B cell (primary cell): ENCODE measurements around the gene HTT-AS. TPM values are rescaled to one million over a fixed set of nuclear protein-coding genes. Genes with fewer than 3 reads are reported as not detected.

Experiments used
- ATAC-seq: fragments of 200-7000 bp; cut with Tn5 transposase; one replicate; pipeline ENCODE4 v1.10.0; 2021; ENCODE audit warnings: low read depth, mild to moderate bottlenecking, moderate number of reproducible peaks, moderate library complexity
- CTCF ChIA-PET: fragments of 350-600 bp; sonication (Branson Sonifier 250); formaldehyde crosslinking; loops from one replicate; lab custom pipeline; 2021; ENCODE audit warnings: antibody characterized with exemption, inconsistent platforms; lab: Charles Lee
- POLR2A ChIA-PET: fragments of 350-600 bp; sonication (Branson Sonifier 250); formaldehyde crosslinking; loops from one replicate; lab custom pipeline; 2021; ENCODE audit warnings: antibody characterized with exemption; lab: Charles Lee
- DNase-seq: peaks from one replicate; pipeline ENCODE4 v3.0.0; 2013
- H2AFZ ChIP-seq: 2 replicates; pipeline ENCODE4 v1.6.1; 2012; ENCODE audit warnings: mild to moderate bottlenecking, low read depth, low read length; ENCODE audit not compliant: insufficient read depth, poor library complexity, severe bottlenecking
- H3K27ac ChIP-seq, 2 donors: 1 replicate in 1 of 2; 2 replicates in 1 of 2; pipeline ENCODE4 v1.5.1; 2012 to 2013; ENCODE audit warnings: low read length in 2 of 2, mild to moderate bottlenecking in 2 of 2, moderate library complexity in 1 of 2
- H3K27me3 ChIP-seq, 4 experiments: fragments of 200-600 bp in 1 of 4; sonication (generic) in 1 of 4; replicated peaks in 1 of 4; 1 replicate in 2 of 4; 2 replicates in 2 of 4; pipeline versions ENCODE4 v1.6.1 to v1.7.0; 2013 to 2016; ENCODE audit warnings: low read length in 3 of 4, mild to moderate bottlenecking in 2 of 4, mixed read lengths in 1 of 4, moderate library complexity in 1 of 4; ENCODE audit not compliant: insufficient read depth in 4 of 4, control insufficient read depth in 3 of 4; ENCODE audit errors: control extremely low read depth in 1 of 4
- H3K36me3 ChIP-seq, 2 experiments: replicated peaks in 1 of 2; 1 replicate in 1 of 2; 2 replicates in 1 of 2; pipeline versions ENCODE4 v1.6.1 to v1.7.1; 2013; ENCODE audit warnings: low read length in 1 of 2; ENCODE audit not compliant: insufficient read depth in 2 of 2, control insufficient read depth in 1 of 2; ENCODE audit errors: control extremely low read depth in 1 of 2, extremely low read depth in 1 of 2
- H3K4me1 ChIP-seq, 2 donors: fragments of 200-600 bp in 1 of 2; sonication (generic) in 1 of 2; 1 replicate in 1 of 2; 2 replicates in 1 of 2; pipeline versions ENCODE4 v1.5.1 to v1.6.1; 2013 to 2017; ENCODE audit warnings: low read length in 2 of 2; ENCODE audit not compliant: control insufficient read depth in 2 of 2, insufficient read depth in 2 of 2
- H3K4me2 ChIP-seq: replicated peaks from 2 replicates; pipeline ENCODE3; 2012; ENCODE audit warnings: mild to moderate bottlenecking, low read depth, low read length; ENCODE audit not compliant: poor library complexity, severe bottlenecking
- H3K4me3 ChIP-seq, 5 experiments: fragments of 200-600 bp in 1 of 5; sonication (generic) in 1 of 5; 1 replicate in 3 of 5; 2 replicates in 2 of 5; pipeline versions ENCODE4 v1.5.1 to v1.7.0; 2011 to 2016; ENCODE audit warnings: low read length in 4 of 5, mild to moderate bottlenecking in 4 of 5, low read depth in 2 of 5, control low read depth in 1 of 5, moderate library complexity in 1 of 5; ENCODE audit not compliant: insufficient read depth in 1 of 5; ENCODE audit errors: control extremely low read depth in 1 of 5, extremely low read depth in 1 of 5
- H3K79me2 ChIP-seq: fragments of 200-600 bp; sonication (generic); one replicate; pipeline ENCODE4 v1.6.0; 2016; ENCODE audit warnings: low read length; ENCODE audit not compliant: control insufficient read depth, insufficient read depth
- H3K9ac ChIP-seq: fragments of 200-600 bp; sonication (generic); 2 replicates; pipeline ENCODE4 v1.6.1; 2017; ENCODE audit warnings: mild to moderate bottlenecking, low read length, moderate library complexity
- H3K9me3 ChIP-seq, 3 donors: one replicate each; pipeline versions ENCODE4 v1.6.1 to v1.7.1; 2013; ENCODE audit warnings: low read length in 2 of 3; ENCODE audit not compliant: control insufficient read depth in 2 of 3, insufficient read depth in 1 of 3; ENCODE audit errors: control extremely low read depth in 1 of 3
- H4K20me1 ChIP-seq: 2 replicates; pipeline ENCODE4 v1.6.0; 2012; ENCODE audit warnings: mild to moderate bottlenecking, low read length; ENCODE audit not compliant: insufficient read depth, control insufficient read depth, poor library complexity, severe bottlenecking
- H3K27ac Mint-ChIP-seq: one replicate; pipeline ENCODE4 v1.8.0; 2021; ENCODE audit warnings: mixed read lengths
- H3K27me3 Mint-ChIP-seq: one replicate; pipeline ENCODE4 v1.8.0; 2021; ENCODE audit warnings: mixed read lengths
- H3K4me1 Mint-ChIP-seq: one replicate; pipeline ENCODE4 v1.8.0; 2021; ENCODE audit warnings: mixed read lengths
- H3K4me3 Mint-ChIP-seq: one replicate; pipeline ENCODE4 v1.8.0; 2021; ENCODE audit warnings: mixed read lengths
- H3K9me3 Mint-ChIP-seq: one replicate; pipeline ENCODE4 v1.8.0; 2022; ENCODE audit warnings: mixed read lengths; ENCODE audit not compliant: insufficient read depth
- CTCF ChIP-seq: fragments of 200-600 bp; IDR thresholded peaks from one replicate; pipeline ENCODE4 v1.8.0; 2022; ENCODE audit warnings: antibody characterized with exemption, mild to moderate bottlenecking
- EZH2 ChIP-seq: IDR thresholded peaks from 2 replicates; pipeline ENCODE4 v1.6.1; 2012; ENCODE audit warnings: borderline replicate concordance, low read depth, mild to moderate bottlenecking, moderate library complexity, low read length; ENCODE audit not compliant: insufficient read depth, poor library complexity, severe bottlenecking
- WGBS: methylation state at CpG from one replicate; pipeline ENCODE4 v1.1.5; 2013; ENCODE audit warnings: missing lambda C conversion rate; ENCODE audit not compliant: insufficient coverage; 5-methylcytosine and 5-hydroxymethylcytosine counted together
- intact Hi-C: fragments of 100-400 bp; cut with micrococcal nuclease; formaldehyde crosslinking; loops from one replicate; pipeline ENCODE4 v1.10.0; 2022
- polyA plus RNA-seq: library from polyadenylated mRNA; depleted of rRNA; stranded (reverse); fragments of >200 nt; gene quantifications from 2 replicates; pipeline ENCODE4 v1.2.3, GENCODE V29; 2012
- total RNA-seq, 2 donors: library from RNA; stranded (reverse); fragments of 120-200 nt in 1 of 2; gene quantifications; 1 replicate in 1 of 2; 2 replicates in 1 of 2; pipeline versions ENCODE4 v1.2.3 to v1.2.4, GENCODE V29; 2013 to 2022

HTT-AS gene
- total and polyA plus RNA-seq, 2 donors (not counting 1 experiment from before 2014, with no cell fraction given) = 0.84 TPM; not detected in 1

GRCh38 chr4:3123181-3123671 is 48.9 kb upstream of the HTT-AS start:
- peaks cover 4% of the 10 kb centered on the region for H4K20me1 ChIP-seq
- H3K4me2 ChIP-seq = no peak overlapping the region
- peaks cover 2 to 65% of the 10 kb centered on the region in 2 experiments for H3K36me3 ChIP-seq
- H3K27me3 ChIP-seq = no peaks in the 10 kb centered on the region
- Mint-ChIP-seq H3K4me3 (no peak overlapping the region), H3K9me3 (no peaks in the 10 kb centered on the region), H3K27me3 (no peaks in the 10 kb centered on the region), H3K27ac (no peak overlapping the region), H3K4me1 (no peaks in the 10 kb centered on the region)
- H3K9me3 ChIP-seq = no peaks in the 10 kb centered on the region
- no peaks in the 10 kb centered on the region for H3K79me2 ChIP-seq
- no peak overlapping the region for H3K27ac ChIP-seq
- ATAC-seq (no peak), DNase-seq (no peak)
- WGBS = no CpG with 5 or more reads among the region's 3 CpGs
- H3K4me1 ChIP-seq = no peaks in the 10 kb centered on the region
- intact Hi-C loops = no loop called here
- no peak overlapping the region for H3K4me3 ChIP-seq
- H3K9ac ChIP-seq = no peak overlapping the region
- TF ChIP-seq EZH2 (no peak), CTCF (no peak)
- ChIA-PET POLR2A (no interaction called here), CTCF (interaction anchor here (1.1 to 1.8 kb wide), 2 partner anchors 16 to 18 kb away, joined by 3 to 4 read pairs; no protein-coding TSS in a partner anchor)
- H2AFZ ChIP-seq = no peak overlapping the region

GRCh38 chr4:3122081-3122563 is 47.8 kb upstream of the HTT-AS start:
- CTCF ChIA-PET = interaction anchor here (1.0 to 1.8 kb wide), 3 partner anchors 14 to 758 kb away, joined by 3 to 4 read pairs (median 3); no protein-coding TSS in a partner anchor
- Mint-ChIP-seq H3K4me3 (no peak overlapping the region), H3K27ac (no peak overlapping the region), H3K27me3 (no peaks in the 10 kb centered on the region), H3K4me1 (no peaks in the 10 kb centered on the region), H3K9me3 (no peaks in the 10 kb centered on the region)
- intact Hi-C loops = no loop called here
- WGBS = 60% methylated on average over 9 of the region's 9 CpGs
- H3K27me3 ChIP-seq = no peaks in the 10 kb centered on the region
- H3K27ac ChIP-seq = no peak overlapping the region
- ATAC-seq (no peak), DNase-seq (no peak)
- no peak overlapping the region for H3K4me3 ChIP-seq
- TF ChIP-seq EZH2 (no peak), CTCF (no peak)
- no peak overlapping the region for H3K9ac ChIP-seq
- H4K20me1 ChIP-seq = peaks cover 4% of the 10 kb centered on the region
- no peaks in the 10 kb centered on the region for H3K4me1 ChIP-seq
- H2AFZ ChIP-seq = no peak overlapping the region
- no peaks in the 10 kb centered on the region for H3K79me2 ChIP-seq
- POLR2A ChIA-PET = no interaction called here
- H3K9me3 ChIP-seq = no peaks in the 10 kb centered on the region
- H3K36me3 ChIP-seq = peaks cover 2 to 64% of the 10 kb centered on the region in 2 experiments
- no peak overlapping the region for H3K4me2 ChIP-seq
